CD4-positive, alpha-beta T cell treated with Interleukin-4 for 1 hour (primary cell): ENCODE results near the gene PRKAB1.
"Not testable (repeated sequence)": the region's sequence is repeated elsewhere in the genome, so short reads cannot be mapped to it uniquely, and the experiment has no call there.

Experiments used
- DNase-seq, 2 donors: peaks; one replicate each; pipeline ENCODE4 v3.0.0-alpha.2; 2020 to 2022

PRKAB1 gene, protein sequence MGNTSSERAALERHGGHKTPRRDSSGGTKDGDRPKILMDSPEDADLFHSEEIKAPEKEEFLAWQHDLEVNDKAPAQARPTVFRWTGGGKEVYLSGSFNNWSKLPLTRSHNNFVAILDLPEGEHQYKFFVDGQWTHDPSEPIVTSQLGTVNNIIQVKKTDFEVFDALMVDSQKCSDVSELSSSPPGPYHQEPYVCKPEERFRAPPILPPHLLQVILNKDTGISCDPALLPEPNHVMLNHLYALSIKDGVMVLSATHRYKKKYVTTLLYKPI

DNA sequence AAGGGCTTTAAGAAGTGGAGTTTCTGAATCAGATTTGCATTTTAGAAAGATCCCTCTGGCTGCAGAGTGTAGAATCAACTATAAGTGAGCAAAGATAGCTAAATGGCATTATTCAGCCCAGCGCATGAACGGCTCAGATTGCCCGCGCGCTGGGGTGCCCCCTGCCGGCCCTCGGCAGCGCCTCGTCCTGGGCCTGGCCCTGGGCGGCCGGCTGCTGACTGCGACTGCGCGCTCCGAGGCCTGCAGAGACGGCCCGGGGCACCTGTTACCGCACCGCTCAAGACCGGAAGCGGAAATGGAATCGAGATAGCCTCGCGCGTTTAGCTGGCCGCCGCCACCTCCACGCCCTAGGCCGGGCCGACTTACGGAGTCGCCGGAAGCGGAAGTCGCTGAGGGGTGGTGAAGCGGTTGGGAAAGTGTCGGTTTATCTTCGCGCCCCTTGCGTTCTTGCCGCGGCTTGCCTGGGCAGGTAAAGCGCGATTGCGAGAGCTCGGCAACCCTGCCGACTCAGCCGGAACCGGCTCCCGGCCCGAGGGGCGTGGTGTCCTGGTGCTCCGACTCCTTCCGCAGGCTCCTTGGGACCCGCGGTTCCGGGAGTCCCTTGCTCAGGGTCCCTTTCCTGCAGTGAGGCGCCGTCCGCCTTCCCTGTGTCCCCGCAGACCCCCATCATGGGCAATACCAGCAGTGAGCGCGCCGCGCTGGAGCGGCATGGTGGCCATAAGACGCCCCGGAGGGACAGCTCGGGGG, at the start of gene PRKAB1:
Gene PRKAB1, plus strand, starts transcription at position 557 of the 747 bp plus-strand sequence. Its CDS starts 112 bp downstream, at position 669.
- peak; percentile 97 to 98 for DNase-seq

DNA sequence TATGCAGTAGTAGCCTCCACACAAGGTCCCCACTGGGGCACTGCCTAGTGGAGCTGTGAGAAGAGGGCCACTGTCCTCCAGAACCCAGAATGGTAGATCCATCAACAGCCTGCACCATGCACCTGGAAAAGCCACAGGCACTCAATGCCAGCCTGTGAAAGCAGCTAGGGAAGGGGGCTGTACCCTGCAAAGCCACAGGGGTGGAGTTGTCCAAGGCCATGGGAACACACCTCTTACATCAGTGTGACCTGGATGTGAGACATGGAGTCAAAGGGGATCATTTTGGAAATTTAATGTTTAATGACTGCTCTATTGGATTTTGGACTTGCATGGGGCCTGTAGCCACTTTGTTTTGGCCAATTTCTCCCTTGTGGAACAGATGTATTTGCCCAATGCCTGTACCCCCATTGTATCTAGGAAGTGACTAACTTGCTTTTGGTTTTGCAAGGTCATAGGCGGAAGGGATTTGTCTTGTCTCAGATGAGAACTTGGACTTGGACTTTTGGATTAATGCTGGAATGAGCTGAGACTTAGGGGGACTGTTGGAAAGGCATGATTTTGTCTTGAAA, 49.5 kb upstream of the PRKAB1 start:
- DNase-seq, result not testable (repeated sequence)

DNA sequence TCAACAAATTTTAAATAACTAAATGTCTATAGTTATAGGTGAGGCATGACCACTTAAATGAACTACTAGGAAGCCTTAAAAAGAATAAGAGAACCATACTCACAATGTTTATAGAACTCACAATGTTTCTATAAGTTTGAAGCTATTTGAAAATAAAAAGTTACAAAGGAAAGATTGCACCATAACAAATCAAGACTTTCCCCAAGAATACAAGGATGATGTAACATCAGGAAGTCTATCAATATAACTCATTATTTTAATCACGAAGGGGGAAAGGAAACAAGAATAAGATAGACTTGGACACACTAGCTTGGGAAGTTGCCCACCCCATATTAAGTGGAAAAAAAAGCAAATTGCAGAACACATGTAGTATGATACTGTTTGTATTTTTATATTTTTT, 47.4 kb upstream of the PRKAB1 start:
- no peak for DNase-seq

DNA sequence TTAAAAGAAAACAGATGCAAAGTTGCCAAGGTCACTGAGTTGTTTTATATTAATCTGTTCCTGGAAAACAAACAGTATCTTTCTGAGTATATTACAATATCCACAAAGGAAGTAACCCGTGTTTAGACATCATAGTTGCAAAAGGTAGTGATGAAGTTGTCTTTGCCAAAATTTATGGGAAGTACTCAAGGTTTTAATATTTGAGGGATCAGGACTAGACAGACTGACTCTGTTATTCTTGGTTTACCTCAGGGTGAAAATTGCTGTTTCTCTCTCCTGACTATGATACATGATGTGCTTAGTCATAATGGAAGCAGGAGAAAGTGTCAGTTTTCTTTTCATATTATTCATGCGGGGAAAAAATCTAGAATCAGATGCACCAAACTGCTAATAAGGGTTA, 46.1 kb upstream of the PRKAB1 start:
- DNase-seq, result no peak

DNA sequence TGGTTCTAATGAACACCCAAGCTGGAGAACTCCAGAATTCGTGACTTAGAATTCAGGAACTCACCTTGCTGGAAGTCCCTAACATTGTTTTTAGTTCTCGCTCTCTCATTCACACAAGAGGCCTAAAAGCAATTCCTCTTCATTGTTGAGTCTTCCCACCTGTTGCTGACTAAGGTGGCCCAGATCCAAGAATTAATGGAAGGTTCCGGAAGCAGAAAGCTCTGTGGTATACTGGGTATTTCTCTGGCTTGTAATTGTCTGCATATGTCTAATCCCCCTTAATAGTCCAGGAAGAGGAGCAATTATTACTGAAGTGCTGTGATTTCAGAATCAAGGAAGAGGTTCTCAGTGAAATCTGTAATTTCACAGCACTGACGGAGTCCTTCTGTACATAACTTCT, 43.0 kb upstream of the PRKAB1 start:
- DNase-seq, result no peak

DNA sequence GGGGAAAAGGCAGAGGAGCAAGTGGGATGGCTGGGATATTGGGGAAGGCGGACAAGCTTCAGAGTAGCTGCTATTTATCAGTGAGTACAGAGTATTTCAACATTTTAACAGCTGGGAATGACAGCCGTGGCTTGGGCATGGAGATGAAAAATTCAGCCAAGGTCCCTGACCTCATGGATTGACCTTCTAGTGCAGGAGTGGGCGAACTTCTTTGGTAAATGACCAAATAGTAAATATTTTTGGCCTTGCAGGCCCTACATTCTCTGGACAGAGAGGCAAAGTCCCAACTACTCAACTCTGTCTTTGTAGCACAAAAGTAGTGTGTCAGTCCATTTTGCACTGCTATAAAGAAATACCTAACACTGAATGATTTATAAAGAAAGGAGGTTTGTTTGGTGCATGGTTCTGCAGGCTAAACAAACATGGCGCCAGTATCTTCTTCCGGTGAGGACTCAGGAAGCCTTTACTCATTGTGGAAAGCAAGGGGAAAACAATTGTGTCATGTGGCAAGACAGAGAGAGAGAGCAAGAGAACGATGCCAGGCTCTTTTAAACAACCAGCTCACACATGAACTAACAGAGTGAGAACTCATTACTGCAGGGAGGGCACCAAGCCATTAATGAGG, 40.8 kb upstream of the PRKAB1 start:
- no peak for DNase-seq

DNA sequence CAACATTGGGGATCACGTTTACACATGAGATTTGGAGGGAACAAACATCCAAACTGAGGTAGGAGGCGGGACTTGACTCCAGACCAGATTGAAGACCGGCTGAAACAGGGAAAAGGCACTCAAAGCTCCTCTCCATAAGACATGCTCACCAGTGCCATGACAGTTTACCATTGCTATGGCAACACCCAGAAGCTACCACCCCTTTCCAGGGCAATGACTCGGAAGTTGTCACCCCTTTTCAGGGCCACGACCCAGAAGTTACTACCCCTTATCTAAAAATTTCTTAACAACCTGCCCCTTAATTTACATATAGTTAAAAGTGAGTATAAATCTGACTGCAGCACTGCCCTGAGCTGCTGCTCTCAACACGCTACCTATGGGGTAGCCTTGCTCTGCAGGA, 40.2 kb upstream of the PRKAB1 start:
- no peak for DNase-seq

DNA sequence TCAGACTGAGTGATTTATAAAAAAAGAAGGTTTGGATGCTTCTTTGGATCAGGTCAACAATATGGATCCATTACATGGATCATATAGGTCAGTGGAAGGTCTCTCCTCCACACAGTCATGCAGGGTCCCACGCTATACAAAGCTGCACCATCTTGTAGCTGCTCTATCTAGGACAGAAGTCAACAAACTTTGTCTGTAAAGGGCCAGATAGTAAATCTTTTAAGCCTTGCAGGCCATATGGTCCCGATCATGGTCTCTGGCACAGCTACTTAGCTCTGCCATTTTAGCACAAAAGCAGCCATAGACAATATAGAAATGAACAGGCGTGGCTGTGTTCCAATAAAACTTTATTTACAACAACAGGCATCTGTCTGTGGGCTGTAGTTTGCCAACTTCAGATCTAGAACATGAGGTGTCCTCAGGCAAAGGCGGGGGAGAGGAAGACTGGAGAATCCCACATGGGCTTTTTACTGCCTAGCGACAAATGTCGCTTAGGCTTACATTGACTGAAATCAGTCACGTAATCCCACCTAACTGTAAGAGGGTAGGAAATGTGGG, 37.6 kb upstream of the PRKAB1 start:
- no peak for DNase-seq

DNA sequence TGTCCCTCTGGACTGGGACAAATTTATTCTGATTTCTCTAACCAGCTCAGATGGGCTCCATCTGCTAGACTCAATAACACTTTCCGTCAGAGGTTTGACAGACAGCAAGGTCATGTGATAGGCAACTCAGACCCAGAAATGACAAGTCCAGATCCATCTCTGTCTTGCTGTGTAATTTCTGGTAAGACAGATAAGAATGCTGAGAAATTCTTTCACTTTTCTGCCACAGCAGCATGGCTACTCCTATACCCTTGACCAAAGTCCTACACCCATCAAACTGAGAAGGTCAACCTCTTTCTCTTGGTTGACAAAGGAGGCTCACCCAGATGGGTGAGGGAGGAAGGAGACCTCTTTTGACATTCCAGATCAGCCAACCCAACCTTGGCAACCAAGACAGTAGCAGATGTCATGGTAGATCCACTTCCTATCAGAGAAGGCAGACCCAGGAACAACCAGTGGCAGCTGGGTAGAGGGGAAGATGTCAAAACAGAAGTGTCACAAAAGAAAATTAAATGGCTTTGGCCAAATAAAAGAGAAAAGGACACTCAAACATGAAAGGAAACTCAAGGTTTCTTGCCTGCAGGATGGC, 36.9 kb upstream of the PRKAB1 start:
- DNase-seq, result no peak

DNA sequence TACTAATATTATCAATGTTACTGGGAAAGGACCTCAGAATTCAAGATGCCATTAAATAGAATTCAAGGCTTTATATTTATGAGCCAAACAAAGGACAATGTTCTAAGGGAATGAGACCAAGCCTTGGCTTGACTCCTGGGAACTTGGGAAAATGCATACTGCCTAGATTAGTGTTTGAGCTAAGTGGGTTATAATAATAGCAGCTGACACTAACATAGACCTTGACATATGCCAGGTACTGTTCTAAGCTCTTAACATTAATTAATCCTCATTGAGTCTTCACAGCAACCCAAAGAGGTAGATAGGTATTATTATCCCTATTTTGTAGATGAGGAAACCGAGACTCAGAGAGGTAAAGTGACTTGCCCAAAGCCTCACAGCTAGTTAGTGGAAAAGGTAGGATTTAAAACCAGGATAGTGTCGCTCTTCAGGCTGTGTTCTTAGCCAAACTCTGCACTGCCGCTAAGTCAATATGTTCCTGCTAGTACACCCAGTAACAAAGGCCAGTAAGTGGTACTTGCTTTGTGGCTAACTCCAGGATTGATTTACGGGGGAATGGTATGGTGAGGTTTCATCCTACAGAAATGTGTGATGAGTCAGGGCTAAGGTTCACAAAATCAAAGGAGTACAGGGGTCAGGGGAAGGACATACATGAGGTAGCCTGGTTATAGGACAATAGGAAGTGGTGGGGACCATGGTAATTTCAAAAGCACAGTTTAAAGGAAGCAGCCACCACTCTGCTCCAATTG, 35.8 kb upstream of the PRKAB1 start:
- no peak for DNase-seq

DNA sequence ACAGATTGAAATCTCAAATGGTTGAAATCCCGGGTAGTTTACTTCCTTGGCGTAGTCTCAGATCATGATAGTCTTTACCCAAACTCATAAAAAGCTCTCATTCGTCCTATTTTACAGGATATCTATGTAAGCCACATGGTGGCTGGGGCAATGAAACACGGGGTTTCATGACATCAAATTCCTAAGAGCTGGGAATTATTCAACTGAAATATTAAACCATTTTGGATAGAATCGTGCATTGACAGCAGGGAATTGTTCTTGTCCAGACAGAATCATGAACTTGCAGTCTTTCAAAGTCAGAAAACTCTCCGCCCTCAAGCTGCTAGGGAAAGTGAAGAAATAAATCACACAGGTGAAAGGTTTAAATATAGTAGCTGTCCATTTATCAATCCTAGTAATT, 33.2 kb upstream of the PRKAB1 start:
- no peak for DNase-seq

DNA sequence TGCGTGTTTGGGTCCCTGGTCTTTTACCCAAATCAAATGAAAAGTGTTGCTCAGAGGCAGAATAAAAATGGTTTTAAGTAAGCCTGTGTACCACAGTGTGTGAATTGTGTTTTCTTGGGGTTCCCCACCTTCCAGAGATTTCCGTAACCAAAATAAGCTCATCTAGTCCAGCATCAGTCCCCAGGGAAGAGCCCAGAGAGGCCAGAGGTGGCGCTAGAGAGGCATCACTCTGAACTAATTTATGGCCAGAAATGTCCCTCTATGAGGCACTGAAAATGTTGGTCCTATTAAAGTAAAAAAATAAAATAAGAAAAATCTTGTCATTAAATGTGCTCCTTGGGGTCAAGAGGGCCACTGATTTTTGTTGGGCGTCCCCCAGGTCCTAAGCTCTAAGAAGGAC, 24.9 kb upstream of the PRKAB1 start:
- DNase-seq, result no peak

DNA sequence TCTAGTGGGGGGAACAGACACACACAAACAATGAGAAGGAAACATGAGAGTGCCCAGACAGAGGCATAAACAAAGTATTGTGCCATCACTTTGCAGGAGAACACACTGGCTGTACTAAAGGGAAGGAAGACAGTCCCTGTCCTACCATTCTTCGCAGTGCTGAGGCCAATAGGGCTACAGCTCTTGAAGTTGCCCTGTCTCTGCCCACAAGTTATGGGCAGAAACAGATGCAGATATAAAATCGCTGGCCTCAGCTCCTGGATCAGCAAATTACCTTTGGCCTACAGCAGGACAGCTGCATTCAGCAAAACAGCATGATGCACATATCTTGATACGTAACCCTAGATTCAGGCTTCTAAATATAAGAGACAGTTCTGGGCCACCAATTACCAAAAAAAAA, 23.0 kb upstream of the PRKAB1 start:
- DNase-seq, result no peak

DNA sequence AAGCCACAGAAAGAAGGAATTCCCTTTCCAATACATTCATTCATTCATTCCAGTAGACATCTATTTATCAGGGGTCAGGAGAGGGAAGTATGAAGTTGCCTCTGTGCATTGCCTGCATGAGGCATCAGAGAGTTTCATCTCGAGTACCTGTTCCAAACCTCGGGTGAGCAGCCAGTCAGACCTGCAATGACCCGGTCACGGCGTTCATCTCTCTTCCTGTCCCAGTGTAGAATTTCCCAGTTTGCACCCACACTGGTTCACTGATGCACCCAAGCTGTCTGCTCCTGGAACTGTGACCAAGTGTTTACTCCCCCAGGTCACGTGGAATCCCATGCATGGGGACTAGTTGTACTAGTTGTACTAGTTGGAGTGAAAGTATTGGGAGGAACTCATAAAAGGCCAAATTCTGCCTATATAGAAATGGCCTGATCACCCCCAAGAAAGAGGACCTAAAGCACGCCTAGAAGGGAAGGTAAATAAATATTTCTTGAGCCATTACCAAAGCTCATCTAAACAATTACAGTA, 22.3 kb upstream of the PRKAB1 start:
- DNase-seq, result no peak

DNA sequence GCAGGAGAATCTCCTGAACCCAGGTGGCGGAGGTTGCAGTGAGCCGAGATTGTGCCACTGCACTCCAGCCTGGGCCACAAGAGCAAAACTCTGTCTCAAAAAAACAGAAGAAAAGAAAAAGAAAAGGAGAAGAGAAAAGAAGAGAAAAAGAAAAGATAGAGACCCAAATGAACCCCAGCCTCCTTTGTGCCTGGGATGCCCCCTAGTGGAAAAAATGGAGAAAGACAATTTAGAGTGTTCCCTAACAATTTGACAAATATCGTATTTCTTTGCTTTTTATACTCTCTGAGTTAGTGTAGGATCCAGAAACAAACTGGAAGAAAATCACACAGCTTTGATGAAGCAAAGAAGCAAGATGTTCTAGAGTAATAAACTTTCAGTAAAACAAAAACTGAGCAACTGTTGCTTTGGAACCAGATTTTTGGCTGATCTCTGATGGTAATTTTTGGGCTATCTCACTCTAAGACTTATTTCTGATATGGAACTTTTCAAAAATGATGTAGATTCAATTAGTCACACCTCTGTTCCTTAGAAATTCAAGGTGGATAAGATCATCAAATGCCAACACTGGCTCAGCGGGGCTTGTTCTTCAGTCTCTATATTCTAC, 18.6 kb upstream of the PRKAB1 start:
- DNase-seq, result peak in 1 of 2 donors; percentile 25

DNA sequence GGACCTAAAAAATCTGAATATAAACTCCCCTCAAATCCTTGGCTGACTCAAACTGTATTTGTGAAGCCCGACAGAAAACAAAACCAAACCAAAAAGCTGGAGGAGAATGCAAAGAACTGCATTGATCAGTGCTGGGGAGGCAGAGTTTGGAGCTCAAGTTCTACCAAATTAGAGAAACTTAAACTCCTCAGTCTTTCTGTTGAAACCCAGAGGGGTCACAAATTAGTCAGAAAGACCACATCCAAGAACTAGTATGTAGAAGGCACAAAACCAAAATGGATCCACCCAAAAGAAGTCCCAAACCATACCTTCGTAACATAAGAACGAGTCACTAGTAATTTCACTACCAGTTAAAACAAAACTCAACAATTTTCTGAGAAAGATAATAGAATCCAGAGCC, 15.3 kb upstream of the PRKAB1 start:
- DNase-seq, result no peak

DNA sequence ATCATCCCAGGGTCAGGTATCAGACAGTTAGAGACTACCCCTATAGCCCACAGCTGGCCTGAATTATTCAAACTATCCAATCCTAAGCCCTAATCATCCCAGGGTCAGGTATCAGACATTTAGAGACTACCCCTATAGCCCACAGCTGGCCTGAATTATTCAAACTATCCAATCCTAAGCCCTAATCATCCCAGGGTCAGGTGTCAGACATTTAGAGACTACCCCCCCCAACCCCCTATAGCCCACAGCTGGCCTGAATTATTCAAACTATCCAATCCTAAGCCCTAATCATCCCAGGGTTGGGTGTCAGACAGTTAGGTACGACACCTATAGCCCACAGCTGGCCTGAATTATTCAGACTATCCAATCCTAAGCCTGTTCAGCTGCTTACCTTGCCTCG, 10.9 kb upstream of the PRKAB1 start:
- not testable (repeated sequence) for DNase-seq

DNA sequence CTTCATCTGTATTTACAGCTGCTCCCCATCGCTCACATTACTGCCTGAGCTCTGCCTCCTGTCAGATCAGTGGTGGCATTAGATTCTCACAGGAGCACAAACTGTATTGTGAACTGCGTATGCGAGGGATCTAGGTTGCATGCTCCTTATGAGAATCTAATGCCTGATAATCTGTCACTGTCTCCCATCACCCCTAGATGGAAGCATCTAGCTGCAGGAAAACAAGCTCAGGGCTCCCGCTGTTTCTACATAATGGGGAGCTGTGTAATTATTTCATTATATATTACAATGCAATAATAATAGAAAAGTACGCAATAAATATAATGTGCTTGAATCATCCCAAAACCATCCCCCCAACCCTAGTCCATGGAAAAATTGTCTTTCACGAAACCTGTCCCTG, 9.8 kb upstream of the PRKAB1 start:
- not testable (repeated sequence) for DNase-seq

DNA sequence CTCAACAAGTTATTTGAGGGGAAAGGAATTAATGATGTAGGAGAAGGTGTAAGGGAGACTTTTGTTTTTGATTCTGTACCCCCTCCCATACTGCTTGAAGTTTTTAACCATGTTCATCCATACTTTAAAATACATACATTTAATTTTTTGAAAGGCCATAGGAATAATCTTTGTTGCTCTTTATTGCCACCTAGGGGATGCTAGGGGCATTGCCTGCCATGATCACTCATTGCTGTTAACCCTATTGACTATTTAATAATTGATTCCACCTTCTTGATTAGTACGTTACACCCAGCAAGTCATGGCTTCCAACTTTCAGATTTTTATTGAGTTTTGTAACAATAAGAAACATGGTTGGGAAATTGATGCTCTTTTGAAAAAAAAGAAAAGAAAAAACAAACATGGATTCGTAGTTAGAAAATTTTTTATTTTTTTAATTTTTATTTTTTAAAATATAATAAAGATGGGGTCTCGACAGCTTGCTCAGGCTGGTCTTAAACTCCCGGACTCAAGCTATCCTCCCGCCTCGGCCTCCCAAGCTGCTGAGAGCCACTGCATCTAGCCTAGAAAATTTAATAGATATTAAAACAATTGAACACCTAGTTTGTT, 8.5 kb upstream of the PRKAB1 start:
- DNase-seq, result peak; percentile 29 to 66

DNA sequence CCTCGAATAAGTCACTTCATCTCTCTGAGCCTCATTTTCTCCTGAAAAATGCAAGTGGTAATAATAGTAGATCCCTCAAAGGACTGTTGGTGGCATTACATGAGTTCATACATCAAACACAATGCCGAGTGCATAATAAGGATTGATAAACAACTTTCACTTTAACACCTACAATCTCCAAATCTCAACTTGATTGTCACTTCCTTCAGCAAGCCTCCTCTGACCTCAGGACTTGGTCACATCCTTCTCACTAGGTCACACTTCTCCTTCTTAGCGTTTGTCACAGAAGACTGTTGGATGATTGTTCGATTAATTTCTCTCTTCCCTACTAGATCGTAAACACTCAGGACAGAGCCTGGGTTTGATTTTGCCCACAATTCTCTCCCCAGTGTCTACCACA, 7.9 kb upstream of the PRKAB1 start:
- DNase-seq, result no peak

DNA sequence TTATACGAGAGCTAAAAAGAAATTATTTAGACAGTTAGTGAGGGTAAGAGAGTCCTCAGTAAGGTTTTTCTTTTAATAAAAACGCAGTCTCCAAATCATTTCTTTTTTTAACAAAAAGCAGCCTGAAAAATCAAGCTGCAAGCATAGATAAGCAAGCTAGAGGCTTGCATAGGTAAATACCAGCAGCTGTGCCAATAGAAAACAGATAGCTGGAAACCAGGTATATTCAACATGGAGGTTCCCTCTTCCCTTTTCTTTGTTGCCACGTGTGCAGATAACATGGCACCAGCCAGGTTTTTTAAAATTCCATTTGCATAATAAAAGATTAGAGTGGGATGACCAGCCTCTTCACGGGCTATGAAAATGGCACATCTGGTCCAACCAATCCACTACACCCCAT, 6.1 kb upstream of the PRKAB1 start:
- DNase-seq, result no peak
